ENCODE measurements around the gene MEG3. TPM values are rescaled to one million over a fixed set of nuclear protein-coding genes. Genes with fewer than 3 reads are reported as not detected.

MEG3 gene
- total and polyA plus RNA-seq, 9 of the 15 experiments (the other 6 are each of a cell fraction or from before 2014, with no cell fraction given), result 0.10 to 5.3 (median 1.0) TPM; not detected in 1

DNA sequence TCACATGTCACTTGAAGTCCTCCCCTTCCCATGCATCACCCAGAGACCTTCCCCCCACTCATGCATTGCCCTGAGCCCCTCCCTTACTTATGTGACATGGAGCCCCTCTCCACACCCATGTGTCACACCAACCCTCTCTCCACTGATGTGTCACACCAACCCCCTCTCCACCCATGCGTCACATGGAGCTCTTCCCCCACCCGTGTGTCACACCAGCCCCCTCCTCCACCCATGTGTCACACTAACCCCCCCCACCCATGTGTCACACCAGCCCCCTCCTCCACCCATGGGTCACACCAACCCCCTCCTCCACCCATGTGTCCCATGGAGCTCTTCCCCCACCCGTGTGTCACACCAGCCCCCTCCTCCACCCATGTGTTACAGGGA is 47.2 kb downstream of the MEG3 start:
- WGBS (ENCODE audit: insufficient coverage, low coverage, missing lambda C conversion rate), result no CpG with 5 or more reads among the region's 3 CpGs
- Histone ChIP-seq H3K9me1 (ENCODE audit: control insufficient read depth, insufficient read depth, low read length) (no peaks in the 10 kb centered on the region), H3K9ac (ENCODE audit: insufficient read depth in 1 of 2, low read depth in 2 of 2, low read length in 2 of 2) (no peak overlapping the region), H3K4me2 (ENCODE audit: insufficient read depth, low read length) (no peak overlapping the region), H2AFZ (ENCODE audit: low read depth, low read length) (peak overlapping the region; percentile 70; the same call in 1 of the 2 replicates), H3K36me3 (ENCODE audit: control insufficient read depth, insufficient read depth, low read length) (no peaks in the 10 kb centered on the region), H4K20me1 (replicated peaks; ENCODE audit: control insufficient read depth, insufficient read depth, low read length) (no peaks in the 10 kb centered on the region), H3K27me3 (ENCODE audit: control insufficient read depth in 2 of 2, insufficient read depth in 2 of 2, low read length in 2 of 2) (no peaks in the 10 kb centered on the region), H3K9me3 (replicated peaks; ENCODE audit: control insufficient read depth, insufficient read depth, low read depth, low read length) (0 out of 2 replicates have a peak, but pooled peaks cover 2% of the 10 kb centered on the region), H3K27ac (ENCODE audit: extremely low read depth, low read depth, low read length) (peak overlapping the region; percentile 87; the same call in 2 of the 3 replicates), H3K4me1 (replicated peaks in 1 of 2; ENCODE audit: control insufficient read depth in 2 of 2, insufficient read depth in 2 of 2, low read length in 2 of 2) (peaks cover 15 to 16% of the 10 kb centered on the region in 2 experiments; a peak in 4 of 5 replicates), H3K79me2 (ENCODE audit: control insufficient read depth, insufficient read depth, low read length) (no peaks in the 10 kb centered on the region), H3K4me3 (no peak overlapping the region)
- POLR2A ChIA-PET, result interaction anchor here (0.6 kb wide), 1 partner anchor 319 kb away, joined by 3 read pairs; no protein-coding TSS in a partner anchor
- CTCF ChIA-PET (ENCODE audit: low intra/inter-chr PET ratio), result interaction anchor here (0.6 kb wide), 1 partner anchor 10 kb away, joined by 4 read pairs; no protein-coding TSS in a partner anchor
- intact Hi-C loops (cut with micrococcal nuclease) (no loop called here), in situ Hi-C loops (cut with MboI) (no loop called here)
- TF ChIP-seq, protein P1, sequence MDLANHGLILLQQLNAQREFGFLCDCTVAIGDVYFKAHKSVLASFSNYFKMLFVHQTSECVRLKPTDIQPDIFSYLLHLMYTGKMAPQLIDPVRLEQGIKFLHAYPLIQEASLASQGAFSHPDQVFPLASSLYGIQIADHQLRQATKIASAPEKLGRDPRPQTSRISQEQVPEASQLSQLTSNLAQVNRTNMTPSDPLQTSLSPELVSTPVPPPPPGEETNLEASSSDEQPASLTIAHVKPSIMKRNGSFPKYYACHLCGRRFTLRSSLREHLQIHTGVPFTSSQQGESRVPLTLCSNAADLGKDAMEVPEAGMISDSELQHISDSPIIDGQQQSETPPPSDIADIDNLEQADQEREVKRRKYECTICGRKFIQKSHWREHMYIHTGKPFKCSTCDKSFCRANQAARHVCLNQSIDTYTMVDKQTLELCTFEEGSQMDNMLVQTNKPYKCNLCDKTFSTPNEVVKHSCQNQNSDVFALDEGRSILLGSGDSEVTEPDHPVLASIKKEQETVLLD (IDR thresholded peaks at IDR 0.05), result no peak
- TF ChIP-seq MEF2A (IDR thresholded peaks at IDR 0.05; ENCODE audit: control insufficient read depth, low read depth, low read length), result no peak
- TF ChIP-seq RBM25 (IDR thresholded peaks at IDR 0.05; ENCODE audit: low read depth, low read length, severe bottlenecking), result no peak
- TF ChIP-seq, protein P2, sequence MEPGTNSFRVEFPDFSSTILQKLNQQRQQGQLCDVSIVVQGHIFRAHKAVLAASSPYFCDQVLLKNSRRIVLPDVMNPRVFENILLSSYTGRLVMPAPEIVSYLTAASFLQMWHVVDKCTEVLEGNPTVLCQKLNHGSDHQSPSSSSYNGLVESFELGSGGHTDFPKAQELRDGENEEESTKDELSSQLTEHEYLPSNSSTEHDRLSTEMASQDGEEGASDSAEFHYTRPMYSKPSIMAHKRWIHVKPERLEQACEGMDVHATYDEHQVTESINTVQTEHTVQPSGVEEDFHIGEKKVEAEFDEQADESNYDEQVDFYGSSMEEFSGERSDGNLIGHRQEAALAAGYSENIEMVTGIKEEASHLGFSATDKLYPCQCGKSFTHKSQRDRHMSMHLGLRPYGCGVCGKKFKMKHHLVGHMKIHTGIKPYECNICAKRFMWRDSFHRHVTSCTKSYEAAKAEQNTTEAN (CRISPR knock-in tag; IDR thresholded peaks at IDR 0.05), result no peak
- no peak for TF ChIP-seq ZNF764 (CRISPR knock-in tag; IDR thresholded peaks at IDR 0.05; ENCODE audit: low read depth)
- no peak for TF ChIP-seq HMGN3 (IDR thresholded peaks at IDR 0.05; ENCODE audit: borderline replicate concordance, extremely low read depth, insufficient read length, low read depth, low read length)
- TF ChIP-seq IRF2 (CRISPR knock-in tag; IDR thresholded peaks at IDR 0.05), result no peak
- DNase-seq (ENCODE audit: extremely low read depth in 1 of 4, low spot score in 3 of 4) (peak in 1 of 4 experiments; percentile 11), FAIRE-seq (no peak), ATAC-seq (no peak)
- BruUV-seq (replicated peaks), result no TSS peak

Data from K562 (cell line).